PC-3 (cell line): ENCODE results near the gene GUCA2B.

Experiments used
- CTCF ChIP-seq: fragments of 300-600 bp; sonication (generic); conservative IDR thresholded peaks from 2 replicates; pipeline ENCODE4 v1.5.1; 2017; ENCODE audit warnings: antibody characterized with exemption, low read depth, mild to moderate bottlenecking, low read length
- EZH2 ChIP-seq: fragments of 300-600 bp; sonication (generic); IDR thresholded peaks from one replicate; pipeline ENCODE4 v1.6.1; 2017; ENCODE audit warnings: antibody characterized with exemption, mild to moderate bottlenecking, low read length; ENCODE audit not compliant: unreplicated experiment

DNA sequence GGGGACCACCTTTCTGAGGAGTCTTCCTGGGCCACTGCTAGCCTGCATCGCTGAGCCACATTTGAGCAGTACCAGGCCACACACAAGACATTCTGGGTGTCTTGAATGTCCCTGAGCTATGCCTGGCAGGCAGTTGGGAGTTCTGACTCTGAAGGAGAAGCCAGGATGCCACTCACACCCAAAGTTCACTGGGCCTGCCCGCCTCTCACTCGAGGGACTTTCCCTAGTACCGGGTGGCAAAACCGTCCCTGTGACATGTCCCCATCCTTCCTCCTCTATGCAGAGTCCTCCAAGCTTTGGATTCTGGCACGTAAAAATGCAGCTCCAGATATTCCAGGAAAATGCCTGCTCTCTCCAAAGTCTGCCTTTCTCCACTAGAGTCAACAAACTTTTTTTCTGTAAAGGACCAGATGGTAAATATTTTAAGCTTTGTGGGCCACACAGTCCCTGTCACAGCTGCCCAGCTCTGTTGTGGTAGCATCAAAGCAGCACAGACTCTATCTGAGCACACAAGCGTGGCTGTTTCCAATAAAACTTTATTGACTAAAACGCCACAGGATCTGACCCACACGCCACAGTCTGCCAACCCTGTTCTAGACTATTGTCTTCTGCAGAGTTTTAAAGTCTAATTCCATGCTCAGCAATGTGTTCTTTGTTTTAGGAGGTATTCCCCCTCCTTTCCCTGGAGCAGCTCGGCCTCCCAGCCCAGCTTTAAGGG, 19.2 kb upstream of the GUCA2B start:
- TF ChIP-seq CTCF (no peak), EZH2 (no peak)
